HG02588 (cell line): ENCODE measurements around the gene HLA-DMB.
A peak's percentile ranks its signal among the peaks of the same experiment; 100 is the strongest.

Experiments
- ATAC-seq: cut with Tn5 transposase; IDR thresholded peaks from one replicate; pipeline ENCODE4 v1.9.1; 2021; ENCODE audit warnings: mild to moderate bottlenecking, moderate library complexity; ENCODE audit not compliant: unreplicated experiment

Gene HLA-DMB

GRCh38 chr6:32931211-32931610, 9.6 kb downstream of the HLA-DMB start:
- ATAC-seq, result no peak

GRCh38 chr6:32922083-32922482, 18.7 kb downstream of the HLA-DMB start:
- no peak for ATAC-seq

DNA sequence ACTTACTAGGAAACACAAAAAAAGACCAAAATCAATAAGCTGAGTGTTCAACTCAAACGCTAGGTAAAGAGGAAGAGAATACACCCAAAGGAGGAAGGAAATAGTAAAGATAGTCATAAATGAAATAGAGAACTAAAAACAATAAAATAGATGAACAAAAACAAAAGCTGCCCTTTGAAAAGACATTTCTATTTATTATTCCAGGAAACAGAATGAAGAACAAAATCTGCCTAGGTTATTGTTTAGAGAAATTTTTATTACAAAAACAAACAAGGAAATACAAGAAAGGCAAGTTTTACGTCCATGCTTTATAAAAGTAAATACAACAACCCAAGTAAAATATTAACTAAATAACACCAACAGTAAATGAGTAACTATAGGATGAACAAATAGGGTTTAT, 20.1 kb downstream of the HLA-DMB start:
- no peak for ATAC-seq

DNA sequence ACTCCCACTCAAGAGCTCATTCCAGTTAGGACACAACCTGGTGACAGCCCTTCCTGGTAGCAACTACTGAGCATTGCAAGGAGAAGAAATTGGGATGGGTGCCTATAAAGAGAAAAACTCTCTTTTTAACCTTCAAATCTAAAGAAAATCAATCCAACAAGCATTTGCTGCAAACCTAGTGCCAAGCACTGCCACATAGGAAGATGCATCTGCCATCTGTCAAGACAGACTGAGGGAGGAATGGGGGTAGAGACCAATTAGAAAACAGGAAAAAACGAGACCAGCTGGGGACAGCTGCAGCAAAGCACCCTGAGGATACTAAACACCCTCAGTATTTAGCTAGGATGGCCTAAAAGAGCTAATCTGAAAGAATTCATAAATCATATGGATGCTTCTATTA, 27.9 kb downstream of the HLA-DMB start:
- ATAC-seq, result no peak

DNA sequence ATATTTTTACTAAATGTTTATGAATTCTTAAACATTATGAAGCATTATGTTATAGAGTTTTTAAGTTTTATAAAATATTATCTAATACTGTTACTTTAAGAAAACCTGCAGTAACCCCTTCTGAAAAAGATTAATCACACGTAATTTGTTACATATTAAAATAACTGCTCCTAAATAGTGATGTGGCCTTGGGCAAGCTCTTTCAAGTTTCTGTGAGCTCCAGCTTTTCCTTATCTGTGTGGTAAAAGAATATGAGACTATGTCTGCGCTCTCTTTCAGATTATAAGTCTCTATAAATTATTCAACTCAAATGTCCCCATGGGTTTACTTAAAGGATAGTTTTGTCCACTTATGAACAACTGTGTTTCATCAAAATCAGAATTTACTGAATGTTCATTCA, 31.9 kb downstream of the HLA-DMB start:
- ATAC-seq, result no peak

DNA sequence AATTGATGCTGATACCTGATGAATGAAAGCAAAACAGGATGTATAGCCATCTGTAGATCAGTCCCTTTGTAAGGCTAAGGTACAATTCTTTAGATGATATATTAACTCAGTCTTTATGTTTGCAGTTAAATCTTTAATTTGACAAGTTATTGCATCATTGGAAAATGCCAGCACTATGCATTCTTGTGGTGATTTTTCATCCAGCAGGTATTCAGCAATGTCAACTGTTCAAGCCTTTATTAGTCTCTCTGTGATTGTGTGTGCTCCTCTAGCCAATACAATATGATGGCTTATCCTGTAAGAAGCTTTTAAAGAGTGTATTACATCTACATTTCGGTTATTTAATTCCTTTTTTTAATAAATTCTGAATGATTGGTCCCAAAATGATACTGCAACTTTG, 34.3 kb downstream of the HLA-DMB start:
- no peak for ATAC-seq

GRCh38 chr6:32905078-32905477, 35.8 kb downstream of the HLA-DMB start:
- ATAC-seq, result no peak

GRCh38 chr6:32903952-32904351, 36.9 kb downstream of the HLA-DMB start:
- no peak for ATAC-seq

GRCh38 chr6:32895006-32895345, 45.9 kb downstream of the HLA-DMB start:
- ATAC-seq, result no peak

- ATAC-seq, result peak; percentile 95
These were observed 46.5 kb downstream of the HLA-DMB start for GRCh38 chr6:32894085-32895005.

GRCh38 chr6:32890831-32891230, 50.0 kb downstream of the HLA-DMB start:
- ATAC-seq, result no peak

- ATAC-seq, result no peak
These were observed 51.3 kb downstream of the HLA-DMB start for GRCh38 chr6:32889533-32889932.

DNA sequence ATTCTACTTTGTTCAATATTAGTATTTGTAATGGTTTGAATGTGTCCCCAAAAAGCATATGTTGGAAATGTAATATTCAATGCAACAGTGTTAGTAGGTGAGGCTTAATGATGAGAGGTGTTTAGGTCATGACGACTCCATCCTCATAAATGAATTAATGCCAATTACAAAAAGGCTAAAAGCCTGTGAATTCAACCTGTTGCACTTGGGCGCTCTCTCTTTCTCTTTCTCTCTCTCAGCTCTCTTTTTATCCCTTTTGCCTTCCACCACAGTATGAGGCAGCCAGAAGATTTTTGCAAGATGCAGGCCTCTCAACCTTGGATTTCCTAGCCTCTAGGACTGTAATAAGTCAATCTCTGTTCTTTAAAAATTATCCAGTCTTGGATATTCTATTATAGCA, 52.3 kb downstream of the HLA-DMB start:
- no peak for ATAC-seq

GRCh38 chr6:32887616-32888015, 53.2 kb downstream of the HLA-DMB start:
- ATAC-seq, result no peak

DNA sequence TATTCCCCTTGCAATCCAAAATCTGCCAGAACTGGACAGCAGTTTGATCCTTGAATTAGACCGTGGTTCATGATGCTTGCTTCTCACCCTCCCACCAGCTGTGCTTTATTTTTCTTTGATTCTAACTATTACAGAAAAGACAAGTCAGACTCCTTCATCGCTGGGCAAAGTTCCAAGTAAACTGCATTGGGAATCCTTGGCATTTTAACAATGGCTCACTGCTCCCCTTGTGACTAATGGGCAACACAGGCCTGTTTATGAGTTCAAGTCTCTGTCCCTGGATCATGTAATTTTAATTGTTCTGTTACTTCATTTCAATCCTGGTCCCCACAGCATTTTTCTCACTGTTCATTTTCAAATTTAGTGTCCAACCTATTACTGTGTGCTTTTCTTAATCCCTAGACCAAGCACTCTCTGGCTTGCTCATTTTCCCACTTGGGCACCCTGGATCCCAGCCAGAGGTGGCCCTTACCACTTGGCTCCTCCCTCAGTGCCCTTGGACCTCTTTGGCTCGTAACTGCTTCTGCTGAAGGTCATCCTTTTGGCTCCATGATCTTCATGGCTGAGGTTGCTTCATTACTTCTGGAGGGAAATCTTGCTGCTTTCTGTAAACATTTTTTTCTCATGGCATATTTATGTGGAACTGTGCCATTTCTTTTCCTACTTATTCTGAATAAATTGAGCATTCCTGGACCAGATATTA, 54.0 kb downstream of the HLA-DMB start:
- ATAC-seq, result no peak

DNA sequence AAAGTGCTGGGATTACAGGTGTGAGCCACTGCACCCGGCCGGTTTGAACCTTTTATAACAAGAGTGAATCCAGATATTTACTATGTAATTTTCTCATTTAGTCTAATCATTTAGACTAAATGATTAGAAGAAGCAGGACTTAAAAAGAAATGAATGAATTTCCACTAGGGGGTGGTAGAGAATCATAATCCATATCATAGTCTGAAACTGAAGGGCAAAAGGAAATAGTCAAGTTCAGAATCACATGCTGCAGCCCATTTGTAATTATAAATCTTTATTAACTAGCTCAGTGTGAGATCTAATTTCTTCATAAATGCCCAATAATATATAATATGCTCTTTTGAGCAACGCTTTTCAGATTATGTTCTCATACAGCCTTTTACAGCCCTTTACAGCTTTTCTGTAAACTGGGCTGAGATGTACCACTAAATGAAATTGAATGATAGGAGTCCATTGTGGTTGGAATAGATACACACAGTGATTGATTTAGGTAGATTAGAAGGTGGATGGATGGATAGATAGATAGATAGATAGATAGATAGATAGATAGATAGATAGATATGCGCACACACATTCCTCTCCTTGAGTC, 55.0 kb downstream of the HLA-DMB start:
- no peak for ATAC-seq
